ENCODE results near the gene ADAMTSL3.

ADAMTSL3 gene

DNA sequence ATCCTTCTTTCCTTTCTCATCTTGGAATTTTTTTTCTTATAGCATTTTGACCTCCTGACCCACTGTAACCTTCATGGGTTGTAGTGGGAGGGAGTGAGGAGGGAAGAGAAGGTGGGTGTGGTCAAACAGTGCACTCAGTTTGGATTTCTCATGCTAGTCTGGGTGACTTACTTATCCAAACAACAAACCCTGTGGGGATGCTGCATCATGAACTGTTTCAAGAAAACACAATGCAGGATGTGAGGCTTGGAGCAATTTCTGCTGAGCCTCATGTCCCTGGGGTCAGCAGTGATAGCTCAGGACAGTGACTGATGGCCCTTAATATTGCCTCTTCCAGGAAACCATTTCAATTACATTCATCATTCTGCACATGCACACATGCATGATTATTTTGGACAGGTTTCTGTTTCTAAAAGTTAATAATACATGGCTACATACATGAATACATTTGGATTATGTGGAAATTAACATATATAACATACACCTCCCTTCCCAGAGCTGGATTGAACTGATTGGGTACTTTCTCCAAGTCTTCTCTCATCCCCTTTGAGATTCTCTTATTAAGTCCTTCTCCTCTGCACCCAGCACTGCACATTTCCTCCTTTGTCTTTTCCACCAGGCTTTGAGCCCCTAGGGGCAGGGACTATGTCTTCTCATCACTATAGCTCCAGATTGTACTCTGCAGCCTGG lies 61.2 kb downstream of the ADAMTSL3 start:
- no peak for DNase-seq (ENCODE audit: low read depth, low spot score)
- Histone ChIP-seq H3K36me3 (ENCODE audit: insufficient read depth, insufficient read length, low read length) (no peaks in the 10 kb centered on the region), H3K4me1 (ENCODE audit: insufficient read depth, insufficient read length) (no peaks in the 10 kb centered on the region), H3K27me3 (ENCODE audit: insufficient read depth, insufficient read length) (no peaks in the 10 kb centered on the region), H3K4me3 (ENCODE audit: insufficient read length, low read depth) (no peak overlapping the region), H3K9ac (ENCODE audit: insufficient read length, low read depth) (no peak overlapping the region), H3K9me3 (ENCODE audit: insufficient read depth, low read length) (no peaks in the 10 kb centered on the region)
- no peak for TF ChIP-seq SUZ12 (IDR thresholded peaks at IDR 0.05; ENCODE audit: extremely low read depth, insufficient read depth, insufficient read length)
- no peak for TF ChIP-seq ZNF274 (IDR thresholded peaks at IDR 0.05; ENCODE audit: low read depth, low read length)
- TF ChIP-seq YY1 (IDR thresholded peaks at IDR 0.05; ENCODE audit: insufficient read depth, insufficient read length): no peak

DNA sequence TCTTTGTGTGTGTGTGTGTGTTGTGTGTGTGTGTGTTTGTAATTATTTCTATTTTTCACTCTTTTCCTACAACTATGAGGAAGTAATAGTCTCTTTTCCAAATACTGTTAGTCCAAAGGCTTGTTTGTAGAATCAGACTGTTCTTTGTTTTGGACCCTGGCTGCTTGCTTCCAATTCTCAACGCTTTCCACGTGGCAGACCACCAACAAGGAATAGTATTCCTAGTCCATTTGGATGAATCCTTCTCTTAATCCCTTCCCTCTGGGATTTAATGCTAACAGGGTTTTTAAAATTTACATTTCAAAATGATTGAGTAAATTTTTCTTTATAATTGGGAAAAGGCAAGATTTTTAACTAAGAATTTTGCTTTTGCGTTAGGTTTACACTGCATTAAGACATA lies 62.7 kb downstream of the ADAMTSL3 start:
- Histone ChIP-seq H3K9ac (ENCODE audit: insufficient read length, low read depth) (no peak overlapping the region), H3K9me3 (ENCODE audit: insufficient read depth, low read length) (no peaks in the 10 kb centered on the region), H3K27me3 (ENCODE audit: insufficient read depth, insufficient read length) (no peaks in the 10 kb centered on the region), H3K36me3 (ENCODE audit: insufficient read depth, insufficient read length, low read length) (no peaks in the 10 kb centered on the region), H3K4me3 (ENCODE audit: insufficient read length, low read depth) (no peak overlapping the region), H3K4me1 (ENCODE audit: insufficient read depth, insufficient read length) (peaks cover 2% of the 10 kb centered on the region)
- no peak for TF ChIP-seq ZNF274 (IDR thresholded peaks at IDR 0.05; ENCODE audit: low read depth, low read length)
- TF ChIP-seq SUZ12 (IDR thresholded peaks at IDR 0.05; ENCODE audit: extremely low read depth, insufficient read depth, insufficient read length): no peak
- TF ChIP-seq YY1 (IDR thresholded peaks at IDR 0.05; ENCODE audit: insufficient read depth, insufficient read length): no peak
- no peak for DNase-seq (ENCODE audit: low read depth, low spot score)

DNA sequence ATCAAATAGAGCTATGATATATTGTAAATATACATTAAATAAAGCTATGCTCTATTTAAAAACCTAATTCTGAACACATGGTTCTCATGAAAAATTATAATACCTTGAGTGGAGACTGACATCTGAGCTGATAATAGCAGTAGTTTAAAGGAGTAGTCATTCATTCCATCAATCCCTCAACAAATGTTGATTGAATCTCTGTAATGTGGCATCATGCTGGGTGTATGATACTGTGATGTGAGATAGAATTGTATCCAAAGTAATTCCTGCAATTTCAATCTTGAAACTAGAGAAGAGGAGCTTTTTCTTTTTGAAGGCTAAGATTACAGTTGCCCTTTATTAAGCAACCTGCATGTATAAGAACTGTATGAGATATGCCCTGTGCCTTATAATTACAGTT lies 63.1 kb downstream of the ADAMTSL3 start:
- no peak for DNase-seq (ENCODE audit: low read depth, low spot score)
- no peak for TF ChIP-seq SUZ12 (IDR thresholded peaks at IDR 0.05; ENCODE audit: extremely low read depth, insufficient read depth, insufficient read length)
- TF ChIP-seq YY1 (IDR thresholded peaks at IDR 0.05; ENCODE audit: insufficient read depth, insufficient read length): no peak
- no peak for TF ChIP-seq ZNF274 (IDR thresholded peaks at IDR 0.05; ENCODE audit: low read depth, low read length)
- H3K27me3 ChIP-seq (ENCODE audit: insufficient read depth, insufficient read length): no peaks in the 10 kb centered on the region

DNA sequence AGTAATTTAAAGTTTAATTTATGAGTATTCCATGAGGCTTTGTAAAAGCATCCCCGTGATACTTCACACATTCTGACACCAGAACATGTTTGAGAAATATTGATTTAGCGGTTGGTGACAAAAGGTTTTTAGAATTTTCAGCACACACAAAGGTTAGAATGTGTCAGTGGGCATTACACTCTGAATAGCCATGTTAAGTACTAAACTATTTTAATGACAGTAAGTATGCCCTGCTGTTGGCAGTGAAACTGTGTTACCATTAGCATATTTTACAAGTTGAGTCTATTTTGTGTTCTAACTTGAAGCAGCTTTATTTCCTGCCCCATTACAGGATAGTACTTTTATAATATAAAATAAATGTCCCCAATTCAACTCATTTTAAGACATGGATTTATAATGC lies 66.5 kb downstream of the ADAMTSL3 start:
- no peak for TF ChIP-seq YY1 (IDR thresholded peaks at IDR 0.05; ENCODE audit: insufficient read depth, insufficient read length)
- TF ChIP-seq SUZ12 (IDR thresholded peaks at IDR 0.05; ENCODE audit: extremely low read depth, insufficient read depth, insufficient read length): no peak
- TF ChIP-seq ZNF274 (IDR thresholded peaks at IDR 0.05; ENCODE audit: low read depth, low read length): no peak
- H3K4me1 ChIP-seq (ENCODE audit: insufficient read depth, insufficient read length): peaks cover 2% of the 10 kb centered on the region
- no peaks in the 10 kb centered on the region for H3K9me3 ChIP-seq (ENCODE audit: insufficient read depth, low read length)
- no peak overlapping the region for H3K4me3 ChIP-seq (ENCODE audit: insufficient read length, low read depth)
- no peak for DNase-seq (ENCODE audit: low read depth, low spot score)
- no peaks in the 10 kb centered on the region for H3K36me3 ChIP-seq (ENCODE audit: insufficient read depth, insufficient read length, low read length)
- no peak overlapping the region for H3K9ac ChIP-seq (ENCODE audit: insufficient read length, low read depth)
- no peaks in the 10 kb centered on the region for H3K27me3 ChIP-seq (ENCODE audit: insufficient read depth, insufficient read length)

More for the DNA sequence above, 63.1 kb downstream of the ADAMTSL3 start:
- H3K4me3 ChIP-seq (ENCODE audit: insufficient read length, low read depth): no peak overlapping the region
- H3K4me1 ChIP-seq (ENCODE audit: insufficient read depth, insufficient read length): peaks cover 2% of the 10 kb centered on the region
- H3K9ac ChIP-seq (ENCODE audit: insufficient read length, low read depth): no peak overlapping the region
- no peaks in the 10 kb centered on the region for H3K9me3 ChIP-seq (ENCODE audit: insufficient read depth, low read length)
- no peaks in the 10 kb centered on the region for H3K36me3 ChIP-seq (ENCODE audit: insufficient read depth, insufficient read length, low read length)

DNA sequence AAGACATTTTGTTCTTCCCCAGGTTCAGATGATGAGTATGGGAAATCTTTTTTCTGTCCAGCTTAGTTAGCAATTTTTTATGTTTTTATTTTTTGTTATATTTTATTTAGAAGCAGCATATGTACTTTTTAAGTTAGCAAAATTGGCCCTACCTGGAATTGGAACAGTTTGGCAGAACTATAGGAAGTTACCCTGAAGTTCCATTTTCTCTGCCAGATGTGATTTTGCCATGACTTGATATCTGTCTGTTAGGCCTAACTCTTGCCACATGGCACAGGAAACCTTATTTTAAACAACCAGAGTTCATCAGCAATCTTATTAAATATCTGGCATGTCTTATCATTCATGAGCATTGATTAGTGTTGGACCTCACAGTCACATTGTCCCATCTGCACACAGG lies 67.1 kb downstream of the ADAMTSL3 start:
- Histone ChIP-seq H3K4me3 (ENCODE audit: insufficient read length, low read depth) (no peak overlapping the region), H3K4me1 (ENCODE audit: insufficient read depth, insufficient read length) (peaks cover 2% of the 10 kb centered on the region), H3K27me3 (ENCODE audit: insufficient read depth, insufficient read length) (no peaks in the 10 kb centered on the region), H3K9me3 (ENCODE audit: insufficient read depth, low read length) (no peaks in the 10 kb centered on the region), H3K36me3 (ENCODE audit: insufficient read depth, insufficient read length, low read length) (no peaks in the 10 kb centered on the region), H3K9ac (ENCODE audit: insufficient read length, low read depth) (no peak overlapping the region)
- TF ChIP-seq SUZ12 (IDR thresholded peaks at IDR 0.05; ENCODE audit: extremely low read depth, insufficient read depth, insufficient read length) (no peak), YY1 (IDR thresholded peaks at IDR 0.05; ENCODE audit: insufficient read depth, insufficient read length) (no peak), ZNF274 (IDR thresholded peaks at IDR 0.05; ENCODE audit: low read depth, low read length) (no peak)
- DNase-seq (ENCODE audit: low read depth, low spot score): no peak

DNA sequence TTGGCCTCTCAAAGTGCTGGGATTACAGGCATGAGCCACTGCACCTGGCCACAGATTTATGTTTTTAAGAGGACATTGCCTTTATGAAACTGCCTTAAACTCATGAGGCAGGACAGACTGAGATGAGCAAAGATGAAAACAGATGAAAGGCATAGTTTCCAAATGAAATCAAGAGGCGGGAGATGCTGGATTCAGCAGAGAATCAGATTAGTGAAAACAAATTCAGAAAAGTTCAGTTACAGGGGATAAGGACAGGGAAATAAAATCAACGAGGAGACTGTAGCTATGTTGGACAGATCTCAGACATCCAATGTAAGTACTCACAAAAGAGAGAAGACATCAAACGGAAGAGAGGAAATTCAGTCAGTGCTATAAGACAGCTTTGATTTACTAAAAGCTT lies 68.1 kb downstream of the ADAMTSL3 start:
- Histone ChIP-seq H3K4me3 (ENCODE audit: insufficient read length, low read depth) (no peak overlapping the region), H3K36me3 (ENCODE audit: insufficient read depth, insufficient read length, low read length) (no peaks in the 10 kb centered on the region), H3K4me1 (ENCODE audit: insufficient read depth, insufficient read length) (peaks cover 2% of the 10 kb centered on the region), H3K9me3 (ENCODE audit: insufficient read depth, low read length) (no peaks in the 10 kb centered on the region), H3K27me3 (ENCODE audit: insufficient read depth, insufficient read length) (no peaks in the 10 kb centered on the region), H3K9ac (ENCODE audit: insufficient read length, low read depth) (no peak overlapping the region)
- DNase-seq (ENCODE audit: low read depth, low spot score): no peak
- TF ChIP-seq SUZ12 (IDR thresholded peaks at IDR 0.05; ENCODE audit: extremely low read depth, insufficient read depth, insufficient read length): no peak
- TF ChIP-seq YY1 (IDR thresholded peaks at IDR 0.05; ENCODE audit: insufficient read depth, insufficient read length): no peak
- TF ChIP-seq ZNF274 (IDR thresholded peaks at IDR 0.05; ENCODE audit: low read depth, low read length): no peak

DNA sequence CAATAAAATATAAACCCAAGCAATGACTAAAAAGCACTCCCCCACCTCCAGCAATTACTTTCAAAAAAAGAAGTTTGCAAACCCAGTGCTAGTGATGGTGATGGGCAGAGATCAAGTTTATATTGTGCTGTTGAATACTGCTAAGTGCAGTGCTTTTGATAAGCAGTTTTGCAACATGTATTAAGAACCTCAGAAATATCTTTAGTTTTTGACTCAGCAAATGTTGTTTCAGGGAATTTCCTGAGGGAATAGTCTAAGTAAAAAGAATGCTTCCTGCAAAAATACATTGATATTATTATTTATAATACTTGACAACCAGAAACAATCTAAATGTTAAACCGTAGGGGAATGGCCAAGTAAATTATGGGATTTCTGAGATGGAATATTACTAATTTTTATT lies 69.3 kb downstream of the ADAMTSL3 start:
- Histone ChIP-seq H3K36me3 (ENCODE audit: insufficient read depth, insufficient read length, low read length) (no peaks in the 10 kb centered on the region), H3K4me3 (ENCODE audit: insufficient read length, low read depth) (no peak overlapping the region), H3K4me1 (ENCODE audit: insufficient read depth, insufficient read length) (peaks cover 2% of the 10 kb centered on the region), H3K9ac (ENCODE audit: insufficient read length, low read depth) (no peak overlapping the region), H3K9me3 (ENCODE audit: insufficient read depth, low read length) (0 out of 2 replicates have a peak, but pooled peaks cover 5% of the 10 kb centered on the region), H3K27me3 (ENCODE audit: insufficient read depth, insufficient read length) (no peaks in the 10 kb centered on the region)
- no peak for TF ChIP-seq YY1 (IDR thresholded peaks at IDR 0.05; ENCODE audit: insufficient read depth, insufficient read length)
- TF ChIP-seq ZNF274 (IDR thresholded peaks at IDR 0.05; ENCODE audit: low read depth, low read length): no peak
- no peak for TF ChIP-seq SUZ12 (IDR thresholded peaks at IDR 0.05; ENCODE audit: extremely low read depth, insufficient read depth, insufficient read length)
- no peak for DNase-seq (ENCODE audit: low read depth, low spot score)
